Spleen (tissue), 13 donors: Measurements from ENCODE around the gene SLC6A14. TPM values are rescaled to one million over a fixed set of nuclear protein-coding genes. Genes with fewer than 3 reads are reported as not detected.

Experiments
- DNase-seq: peaks from one replicate; pipeline ENCODE4 v3.0.0-alpha.2; 2020
- H3K27ac ChIP-seq, 8 donors: fragments of 200-600 bp; sonication (generic) in 7 of 8; 1 replicate in 4 of 8; 2 replicates in 4 of 8; pipeline versions ENCODE4 v1.5.0 to v1.8.0; 2016 to 2021; ENCODE audit warnings: inconsistent platforms in 4 of 8, mild to moderate bottlenecking in 4 of 8, moderate library complexity in 1 of 8
- H3K27me3 ChIP-seq, 7 donors: fragments of 200-600 bp; sonication (generic) in 6 of 7; replicated peaks in 1 of 7; 1 replicate in 4 of 7; 2 replicates in 3 of 7; pipeline versions ENCODE4 v1.5.0 to v1.8.0; 2016 to 2021; ENCODE audit warnings: inconsistent platforms in 3 of 7, mild to moderate bottlenecking in 1 of 7
- H3K36me3 ChIP-seq, 6 donors: fragments of 200-600 bp; sonication (generic) in 5 of 6; 1 replicate in 4 of 6; 2 replicates in 2 of 6; pipeline versions ENCODE4 v1.5.0 to v1.8.0; 2016 to 2021; ENCODE audit warnings: inconsistent platforms in 2 of 6
- H3K4me1 ChIP-seq, 6 donors: fragments of 200-600 bp; sonication (generic) in 5 of 6; 1 replicate in 3 of 6; 2 replicates in 3 of 6; pipeline versions ENCODE4 v1.5.0 to v1.8.0; 2016 to 2021; ENCODE audit warnings: inconsistent platforms in 3 of 6
- H3K4me3 ChIP-seq, 8 donors: fragments of 200-600 bp; sonication (generic) in 7 of 8; 1 replicate in 4 of 8; 2 replicates in 4 of 8; pipeline versions ENCODE4 v1.5.0 to v1.8.0; 2016 to 2021; ENCODE audit warnings: inconsistent platforms in 4 of 8, mild to moderate bottlenecking in 4 of 8, moderate library complexity in 2 of 8
- H3K9me3 ChIP-seq, 8 donors: fragments of 200-600 bp; sonication (generic) in 7 of 8; 1 replicate in 4 of 8; 2 replicates in 4 of 8; pipeline versions ENCODE4 v1.5.0 to v1.8.0; 2016 to 2021; ENCODE audit warnings: inconsistent platforms in 4 of 8
- CTCF ChIP-seq, 11 experiments: fragments of 200-600 bp in 7 of 11; fragments of 450-650 bp in 4 of 11; sonication (generic) in 4 of 11; IDR thresholded peaks in 8 of 11; conservative IDR thresholded peaks in 3 of 11; 1 replicate in 7 of 11; 2 replicates in 4 of 11; pipeline versions ENCODE4 v1.4.0 to v1.8.0; 2016 to 2021; ENCODE audit warnings: antibody characterized with exemption in 11 of 11, inconsistent platforms in 4 of 11, mild to moderate bottlenecking in 1 of 11
- POLR2A ChIP-seq, 3 donors: fragments of 450-650 bp; IDR thresholded peaks; one replicate each; pipeline ENCODE4 v1.5.1; 2017; ENCODE audit warnings: antibody characterized with exemption in 3 of 3, mild to moderate bottlenecking in 1 of 3
- POLR2AphosphoS5 ChIP-seq, 3 donors: sonication (generic); formaldehyde crosslinking; IDR thresholded peaks; one replicate each; pipeline ENCODE4 v1.5.1; 2017; ENCODE audit warnings: antibody characterized with exemption in 3 of 3
- WGBS, 5 donors: extraction: QIAGEN DNeasy Blood & Tissue Kit in 3 of 5; methylation state at CpG; one replicate each; pipeline versions ENCODE4 v1.1.5 to v1.1.7; 2013 to 2018; 5-methylcytosine and 5-hydroxymethylcytosine counted together
- intact Hi-C: fragments of 100-400 bp; cut with DNase I; formaldehyde crosslinking; loops from one replicate; pipeline ENCODE4 v1.15.0; 2023; ENCODE audit warnings: low total_unique reads
- long read RNA-seq, 2 donors: transcript quantifications; one replicate each; lab custom pipeline, GENCODE V29; 2026
- polyA plus RNA-seq, 3 donors: library from polyadenylated mRNA; stranded (reverse); fragments of 200-250 nt; gene quantifications; one replicate each; pipeline ENCODE4 v1.2.1, GENCODE V29; 2013
- total RNA-seq, 7 donors: library from RNA; depleted of rRNA in 3 of 7; stranded (reverse); fragments of >200 nt in 3 of 7; fragmentation: NEBNext Ultra II Directional in 4 of 7; extraction: Animal tissue kit (Norgen Biotek cat#: 25700) in 4 of 7; gene quantifications; one replicate each; pipeline versions ENCODE4 v1.1.0 to v1.2.1, GENCODE V29; 2016 to 2021
- donor health status: healthy with polysubstance abuse.
- donor health status: DM: no; HTN: no; CAD: no; lungs with moderate emphysema.
- donor health status: DM: no; HTN: no; CAD: no.
- donor health status: Bipolar disorder and iron deficiency.
- donor health status: healthy.
- donor health status: DM: no; HTN: no; CAD: no.
- donor health status: DM: yes; HTN: yes; CAD: no.

The SLC6A14 gene
- total RNA-seq (not detected), polyA plus RNA-seq (under 1 TPM in 2 of 3 donors, not detected in 1; 0.02 to 0.05 TPM)
- long read RNA-seq, donor 1: 0 reads
- long read RNA-seq, donor 2: 0 reads

- H3K27ac ChIP-seq: no peak within 1 kb of the TSS
- H3K9me3 ChIP-seq: no peaks in the 10 kb centered on the region
- no peaks in the 10 kb centered on the region for H3K27me3 ChIP-seq
- DNase-seq: no peak
- H3K4me3 ChIP-seq: no peak within 1 kb of the TSS
- no peak for TF ChIP-seq POLR2AphosphoS5 (IDR thresholded peaks at IDR 0.05)
- no peak for TF ChIP-seq POLR2A (IDR thresholded peaks at IDR 0.05)
- TF ChIP-seq CTCF (IDR thresholded peaks at IDR 0.05 in 8 of 11, conservative IDR thresholded peaks at IDR 0.05 in 3 of 11): no peak
- 47 to 66% (median 61%) methylated on average over 6 to 9 of the region's 9 CpGs for WGBS, 5 donors
- H3K36me3 ChIP-seq: no peaks in the 10 kb centered on the region
- H3K4me1 ChIP-seq: no peaks in the 10 kb centered on the region
- intact Hi-C loops: no loop called here
Observed at GRCh38 chrX:116436358-116436816, at the start of gene SLC6A14. Gene SLC6A14 (plus strand): TSS chrX:116436606. CDS start chrX:116436710, 104 bp downstream.

DNA sequence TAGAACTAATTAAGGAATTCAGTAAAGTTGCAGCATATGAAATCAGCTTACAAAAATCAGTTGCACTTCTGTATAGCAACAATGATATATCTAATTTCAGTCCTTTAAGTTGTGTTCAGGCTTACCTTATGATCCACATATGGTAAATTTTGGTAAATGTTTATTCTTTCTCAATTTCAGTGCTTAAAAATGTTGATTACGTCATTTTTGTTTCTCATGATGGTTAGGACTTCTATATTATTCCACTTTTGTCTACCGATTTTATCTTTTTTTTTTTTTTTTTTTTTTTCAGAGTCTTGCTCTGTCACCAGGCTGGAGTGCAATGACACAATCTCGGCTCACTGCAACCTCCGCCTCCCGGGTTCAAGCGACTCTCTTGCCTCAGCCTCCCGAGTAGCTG is 40.7 kb upstream of the SLC6A14 start:
- H3K27ac ChIP-seq: no peak overlapping the region
- H3K9me3 ChIP-seq: no peaks in the 10 kb centered on the region
- H3K4me1 ChIP-seq: no peaks in the 10 kb centered on the region
- intact Hi-C loops: no loop called here
- no peak for DNase-seq
- H3K4me3 ChIP-seq: no peak overlapping the region
- no peaks in the 10 kb centered on the region for H3K36me3 ChIP-seq
- WGBS, 5 donors: 85 to 92% (median 87%) methylated on average over 6 to 7 of the region's 7 CpGs
- TF ChIP-seq CTCF (IDR thresholded peaks at IDR 0.05 in 8 of 11, conservative IDR thresholded peaks at IDR 0.05 in 3 of 11): no peak
- TF ChIP-seq POLR2AphosphoS5 (IDR thresholded peaks at IDR 0.05): no peak
- TF ChIP-seq POLR2A (IDR thresholded peaks at IDR 0.05): no peak
- H3K27me3 ChIP-seq: no peaks in the 10 kb centered on the region

- TF ChIP-seq POLR2A (IDR thresholded peaks at IDR 0.05): no peak
- TF ChIP-seq POLR2AphosphoS5 (IDR thresholded peaks at IDR 0.05): no peak
- no peak for TF ChIP-seq CTCF (IDR thresholded peaks at IDR 0.05 in 8 of 11, conservative IDR thresholded peaks at IDR 0.05 in 3 of 11)
- Histone ChIP-seq H3K4me3 (no peak overlapping the region), H3K36me3 (no peaks in the 10 kb centered on the region), H3K4me1 (no peaks in the 10 kb centered on the region), H3K27me3 (no peaks in the 10 kb centered on the region), H3K9me3 (no peaks in the 10 kb centered on the region), H3K27ac (no peak overlapping the region)
- intact Hi-C loops: no loop called here
- no peak for DNase-seq
Observed at GRCh38 chrX:116399681-116400080, 36.7 kb upstream of the SLC6A14 start.

GRCh38 chrX:116409219-116409618 is 27.2 kb upstream of the SLC6A14 start:
- Histone ChIP-seq H3K4me3 (no peak overlapping the region), H3K27me3 (no peaks in the 10 kb centered on the region), H3K36me3 (no peaks in the 10 kb centered on the region), H3K27ac (no peak overlapping the region), H3K9me3 (peaks cover 0 to 12% (median 0%) of the 10 kb centered on the region in 8 donors), H3K4me1 (no peaks in the 10 kb centered on the region)
- no peak for TF ChIP-seq CTCF (IDR thresholded peaks at IDR 0.05 in 8 of 11, conservative IDR thresholded peaks at IDR 0.05 in 3 of 11)
- TF ChIP-seq POLR2AphosphoS5 (IDR thresholded peaks at IDR 0.05): no peak
- TF ChIP-seq POLR2A (IDR thresholded peaks at IDR 0.05): no peak
- intact Hi-C loops: no loop called here
- DNase-seq: no peak
- whole genome bisulfite sequencing, 5 donors: 49 to 69% (median 53%) methylated on average over 2 of the region's 2 CpGs
